Measurements from ENCODE around the gene KLHL28.
A peak's percentile ranks its signal among the peaks of the same experiment; 100 is the strongest.

Gene KLHL28

GRCh38 chr14:44961554-44962333 lies at the start of gene KLHL28, which contains the start of gene TOGARAM1:
TSS of gene KLHL28 (minus strand) at chr14:44961947. CDS start at chr14:44945928, 16,019 bp downstream.
TSS of gene TOGARAM1 (plus strand) at chr14:44962190. CDS start at chr14:44962422, 232 bp downstream.
- peak; percentile 100 for DNase-seq (ENCODE audit: low read depth)
- H3K4me3 ChIP-seq (ENCODE audit: low read depth, low read length) = peak within 1 kb of the TSS; percentile 97
- TF ChIP-seq CTCF (conservative IDR thresholded peaks at IDR 0.05; ENCODE audit: low read depth, low read length) = no peak

GRCh38 chr14:45003924-45004323 lies 42.2 kb upstream of the KLHL28 start:
- no peak for DNase-seq (ENCODE audit: low read depth)
- no peak overlapping the region for H3K4me3 ChIP-seq (ENCODE audit: low read depth, low read length)
- TF ChIP-seq CTCF (conservative IDR thresholded peaks at IDR 0.05; ENCODE audit: low read depth, low read length) = no peak

GRCh38 chr14:44995770-44996294 lies 34.1 kb upstream of the KLHL28 start:
- H3K4me3 ChIP-seq (ENCODE audit: low read depth, low read length) = no peak overlapping the region
- no peak for DNase-seq (ENCODE audit: low read depth)
- no peak for TF ChIP-seq CTCF (conservative IDR thresholded peaks at IDR 0.05; ENCODE audit: low read depth, low read length)

GRCh38 chr14:44995196-44995595 lies 33.4 kb upstream of the KLHL28 start:
- TF ChIP-seq CTCF (conservative IDR thresholded peaks at IDR 0.05; ENCODE audit: low read depth, low read length) = no peak
- DNase-seq (ENCODE audit: low read depth) = no peak
- no peak overlapping the region for H3K4me3 ChIP-seq (ENCODE audit: low read depth, low read length)

- no peak for DNase-seq (ENCODE audit: low read depth)
- TF ChIP-seq CTCF (conservative IDR thresholded peaks at IDR 0.05; ENCODE audit: low read depth, low read length) = no peak
- no peak overlapping the region for H3K4me3 ChIP-seq (ENCODE audit: low read depth, low read length)
Measured at GRCh38 chr14:44990533-44990932, 28.8 kb upstream of the KLHL28 start.

- no peak for DNase-seq (ENCODE audit: low read depth)
- no peak overlapping the region for H3K4me3 ChIP-seq (ENCODE audit: low read depth, low read length)
- TF ChIP-seq CTCF (conservative IDR thresholded peaks at IDR 0.05; ENCODE audit: low read depth, low read length) = no peak
Measured at GRCh38 chr14:44989497-44990440, 28.0 kb upstream of the KLHL28 start.

All from choroid plexus epithelial cell (primary cell).